LoVo (cell line): Measurements from ENCODE around the gene ZBTB40.

Experiments
- DNase-seq: peaks from one replicate; pipeline ENCODE4 v3.0.0-alpha.2; 2016; ENCODE audit warnings: low spot score

ZBTB40 gene

GRCh38 chr1:22434717-22435116 is 16.9 kb upstream of the ZBTB40 start:
- DNase-seq = no peak

GRCh38 chr1:22436948-22437347 is 14.7 kb upstream of the ZBTB40 start:
- DNase-seq = no peak

GRCh38 chr1:22437573-22437972 is 14.1 kb upstream of the ZBTB40 start:
- no peak for DNase-seq

GRCh38 chr1:22440582-22440981 is 11.1 kb upstream of the ZBTB40 start:
- no peak for DNase-seq

GRCh38 chr1:22442212-22442894 is 9.3 kb upstream of the ZBTB40 start:
- DNase-seq = no peak

- DNase-seq = no peak
Measured at GRCh38 chr1:22443332-22443731, 8.3 kb upstream of the ZBTB40 start.

- no peak for DNase-seq
Measured at GRCh38 chr1:22444856-22445255, 6.8 kb upstream of the ZBTB40 start.

- DNase-seq = no peak
Measured at GRCh38 chr1:22447621-22448111, 4.0 kb upstream of the ZBTB40 start.

GRCh38 chr1:22449636-22450035 is 2.0 kb upstream of the ZBTB40 start:
- DNase-seq = no peak

- DNase-seq = no peak
Measured at GRCh38 chr1:22450351-22451021, 1.2 kb upstream of the ZBTB40 start.

GRCh38 chr1:22452481-22452957 is 868 bp downstream of the ZBTB40 start:
- peak; percentile 41 for DNase-seq

GRCh38 chr1:22453181-22453580 is 1.5 kb downstream of the ZBTB40 start:
- DNase-seq = no peak

GRCh38 chr1:22454476-22455056 is 2.9 kb downstream of the ZBTB40 start:
- DNase-seq = no peak

GRCh38 chr1:22457345-22457744 is 5.7 kb downstream of the ZBTB40 start:
- DNase-seq = no peak

- DNase-seq = no peak
Measured at GRCh38 chr1:22457836-22458235, 6.2 kb downstream of the ZBTB40 start.

GRCh38 chr1:22461100-22461499 is 9.4 kb downstream of the ZBTB40 start:
- no peak for DNase-seq

GRCh38 chr1:22461678-22462527 is 10.3 kb downstream of the ZBTB40 start:
- no peak for DNase-seq

- no peak for DNase-seq
Measured at GRCh38 chr1:22462928-22463327, 11.3 kb downstream of the ZBTB40 start.

- no peak for DNase-seq
Measured at GRCh38 chr1:22465015-22465565, 13.4 kb downstream of the ZBTB40 start.

- no peak for DNase-seq
Measured at GRCh38 chr1:22465671-22466070, 14.0 kb downstream of the ZBTB40 start.

- no peak for DNase-seq
Measured at GRCh38 chr1:22470227-22470626, 18.6 kb downstream of the ZBTB40 start.

GRCh38 chr1:22471078-22471477 is 19.4 kb downstream of the ZBTB40 start:
- DNase-seq = no peak
